ENCODE data around the gene COPB1.

Gene COPB1

DNA sequence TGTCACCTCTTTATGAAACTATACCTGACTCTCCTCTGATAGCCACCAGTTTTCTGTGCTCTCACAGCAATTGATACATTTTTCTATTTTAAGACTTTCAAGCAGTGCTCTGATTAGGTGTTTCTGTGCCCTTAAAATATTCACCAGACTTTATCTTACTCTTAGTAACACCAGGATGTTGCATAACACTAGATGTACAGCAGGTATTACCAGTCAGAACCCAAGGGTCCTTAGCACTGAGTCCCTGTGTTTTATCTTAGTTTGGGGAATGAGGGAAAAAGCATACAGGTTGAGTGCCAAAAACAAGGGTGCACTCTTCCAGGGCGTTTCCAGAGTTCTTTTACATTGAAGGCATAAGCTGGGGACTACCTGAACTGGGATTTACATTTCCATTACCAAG lies 51.4 kb downstream of the COPB1 start:
- H3K4me3 ChIP-seq (ENCODE audit: low read depth, low read length) = no peak overlapping the region
- no peak for DNase-seq (ENCODE audit: low read depth)
- TF ChIP-seq MYC (IDR thresholded peaks at IDR 0.05; ENCODE audit: low read depth, low read length) (no peak), POLR2A (IDR thresholded peaks at IDR 0.05; ENCODE audit: extremely low read depth, insufficient read length) (no peak)
- TF ChIP-seq, protein P1, sequence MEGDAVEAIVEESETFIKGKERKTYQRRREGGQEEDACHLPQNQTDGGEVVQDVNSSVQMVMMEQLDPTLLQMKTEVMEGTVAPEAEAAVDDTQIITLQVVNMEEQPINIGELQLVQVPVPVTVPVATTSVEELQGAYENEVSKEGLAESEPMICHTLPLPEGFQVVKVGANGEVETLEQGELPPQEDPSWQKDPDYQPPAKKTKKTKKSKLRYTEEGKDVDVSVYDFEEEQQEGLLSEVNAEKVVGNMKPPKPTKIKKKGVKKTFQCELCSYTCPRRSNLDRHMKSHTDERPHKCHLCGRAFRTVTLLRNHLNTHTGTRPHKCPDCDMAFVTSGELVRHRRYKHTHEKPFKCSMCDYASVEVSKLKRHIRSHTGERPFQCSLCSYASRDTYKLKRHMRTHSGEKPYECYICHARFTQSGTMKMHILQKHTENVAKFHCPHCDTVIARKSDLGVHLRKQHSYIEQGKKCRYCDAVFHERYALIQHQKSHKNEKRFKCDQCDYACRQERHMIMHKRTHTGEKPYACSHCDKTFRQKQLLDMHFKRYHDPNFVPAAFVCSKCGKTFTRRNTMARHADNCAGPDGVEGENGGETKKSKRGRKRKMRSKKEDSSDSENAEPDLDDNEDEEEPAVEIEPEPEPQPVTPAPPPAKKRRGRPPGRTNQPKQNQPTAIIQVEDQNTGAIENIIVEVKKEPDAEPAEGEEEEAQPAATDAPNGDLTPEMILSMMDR (IDR thresholded peaks at IDR 0.05; ENCODE audit: low read depth, low read length) = no peak
- TF ChIP-seq, protein P2, sequence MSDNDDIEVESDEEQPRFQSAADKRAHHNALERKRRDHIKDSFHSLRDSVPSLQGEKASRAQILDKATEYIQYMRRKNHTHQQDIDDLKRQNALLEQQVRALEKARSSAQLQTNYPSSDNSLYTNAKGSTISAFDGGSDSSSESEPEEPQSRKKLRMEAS (IDR thresholded peaks at IDR 0.05; ENCODE audit: low read depth, low read length) = no peak

DNA sequence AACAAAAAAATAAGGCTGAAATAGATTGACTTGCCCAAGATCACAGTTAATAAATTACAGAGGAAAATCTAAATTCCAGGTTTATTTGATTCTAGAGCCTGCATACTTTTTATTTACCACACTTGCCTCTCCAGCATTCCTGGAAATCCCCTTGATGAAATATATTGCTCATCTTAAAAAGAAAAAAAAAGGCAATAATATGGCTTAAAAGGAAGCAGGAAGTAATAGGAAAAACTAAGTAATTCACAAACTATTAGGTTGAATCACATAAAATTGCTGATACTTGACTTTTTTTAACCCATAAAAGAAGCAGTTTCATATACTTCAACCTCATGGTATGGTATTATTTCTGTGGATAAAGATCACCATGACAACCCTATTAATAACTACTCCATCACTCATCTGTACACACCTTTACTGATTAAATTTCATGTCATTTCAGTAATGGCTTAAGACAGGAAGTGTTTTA lies 52.9 kb downstream of the COPB1 start:
- no peak for TF ChIP-seq POLR2A (IDR thresholded peaks at IDR 0.05; ENCODE audit: extremely low read depth, insufficient read length)
- TF ChIP-seq MYC (IDR thresholded peaks at IDR 0.05; ENCODE audit: low read depth, low read length) = no peak
- TF ChIP-seq, protein P2 (IDR thresholded peaks at IDR 0.05; ENCODE audit: low read depth, low read length) = no peak
- TF ChIP-seq, protein P1 (IDR thresholded peaks at IDR 0.05; ENCODE audit: low read depth, low read length) = no peak
- no peak for DNase-seq (ENCODE audit: low read depth)
- H3K4me3 ChIP-seq (ENCODE audit: low read depth, low read length) = no peak overlapping the region

DNA sequence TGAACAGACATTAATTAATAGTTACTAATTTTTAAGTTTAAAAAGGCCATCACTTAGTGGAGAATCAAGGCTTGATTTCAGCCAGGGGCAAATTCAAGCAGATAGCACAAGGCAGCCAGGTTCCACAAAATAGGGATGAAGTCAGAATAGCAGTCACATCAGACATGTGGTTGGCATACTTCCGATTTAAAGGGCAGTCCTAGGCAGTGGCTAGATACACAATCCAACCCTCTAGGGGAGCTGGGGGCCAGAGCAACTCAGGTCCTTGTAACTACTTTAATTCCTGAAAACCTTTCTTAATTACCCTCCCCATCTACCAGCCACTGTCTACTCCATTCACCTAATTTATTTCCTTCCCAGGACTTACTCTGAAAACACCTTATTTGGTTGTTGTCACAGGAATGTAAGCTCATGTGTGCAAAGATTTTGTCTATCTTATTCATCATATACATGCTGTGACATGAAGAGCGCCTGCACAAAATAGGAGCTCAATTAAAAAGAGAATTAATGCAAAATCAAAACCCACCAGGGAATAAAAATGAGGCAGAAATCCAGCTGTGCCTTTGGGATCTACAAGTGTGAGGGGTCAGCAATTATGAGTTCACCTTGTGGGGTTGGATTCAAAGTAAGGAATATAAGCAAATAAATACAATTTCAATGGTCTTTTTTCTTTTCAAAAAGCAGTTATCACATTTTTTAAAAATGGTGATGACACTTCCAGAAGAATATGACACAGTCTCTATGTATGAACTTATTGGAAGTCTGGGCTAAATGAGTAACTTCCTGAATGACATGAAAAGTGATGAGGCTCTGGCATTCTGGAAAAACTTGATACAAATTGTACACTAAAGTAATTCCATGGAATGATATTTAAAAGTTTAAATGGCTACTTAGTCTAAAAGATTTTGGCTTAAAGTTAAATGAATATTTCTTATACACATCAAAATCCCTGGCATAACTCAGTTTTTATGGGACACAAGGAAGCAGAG lies 53.8 kb downstream of the COPB1 start:
- DNase-seq (ENCODE audit: low read depth) = no peak
- no peak for TF ChIP-seq MYC (IDR thresholded peaks at IDR 0.05; ENCODE audit: low read depth, low read length)
- no peak for TF ChIP-seq POLR2A (IDR thresholded peaks at IDR 0.05; ENCODE audit: extremely low read depth, insufficient read length)
- TF ChIP-seq, protein P2 (IDR thresholded peaks at IDR 0.05; ENCODE audit: low read depth, low read length) = no peak
- TF ChIP-seq, protein P1 (IDR thresholded peaks at IDR 0.05; ENCODE audit: low read depth, low read length) = no peak
- no peak overlapping the region for H3K4me3 ChIP-seq (ENCODE audit: low read depth, low read length)

DNA sequence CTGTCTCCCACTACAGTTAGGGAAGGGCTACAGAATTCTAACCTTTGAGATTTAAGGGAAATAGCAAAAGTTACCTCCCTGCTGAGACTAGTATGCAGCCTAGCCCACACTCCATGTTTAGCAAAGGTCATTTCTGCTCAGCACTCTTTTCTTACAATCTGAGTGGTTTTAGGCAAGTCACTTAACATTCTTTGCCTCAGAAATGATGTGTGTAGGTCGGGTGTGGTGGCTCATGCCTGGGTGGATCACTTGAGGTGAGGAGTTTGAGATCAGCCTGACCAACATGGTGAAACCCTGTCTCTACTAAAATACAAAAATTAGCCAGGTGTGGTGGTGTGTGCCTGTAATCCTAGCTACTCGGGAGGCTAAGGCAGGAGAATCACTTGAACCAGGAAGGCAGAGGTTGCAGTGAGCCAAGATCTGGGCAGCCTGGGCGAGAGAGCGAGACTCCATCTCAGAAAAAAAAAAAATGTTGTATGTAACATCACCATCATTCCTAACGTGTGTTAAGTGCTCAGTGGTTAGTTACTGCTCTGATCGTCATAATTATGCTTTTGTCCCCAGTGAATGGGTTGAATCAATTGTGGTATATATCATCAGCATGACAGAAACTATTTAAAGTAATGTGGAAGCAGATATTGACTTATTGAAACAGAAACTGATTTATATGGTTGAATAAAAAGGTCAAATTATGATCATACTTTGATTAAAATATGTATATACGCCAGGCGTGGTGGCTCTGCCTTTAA lies 55.0 kb downstream of the COPB1 start:
- no peak for DNase-seq (ENCODE audit: low read depth)
- TF ChIP-seq MYC (IDR thresholded peaks at IDR 0.05; ENCODE audit: low read depth, low read length) = no peak
- no peak for TF ChIP-seq POLR2A (IDR thresholded peaks at IDR 0.05; ENCODE audit: extremely low read depth, insufficient read length)
- TF ChIP-seq, protein P2 (IDR thresholded peaks at IDR 0.05; ENCODE audit: low read depth, low read length) = no peak
- TF ChIP-seq, protein P1 (IDR thresholded peaks at IDR 0.05; ENCODE audit: low read depth, low read length) = no peak
- no peak overlapping the region for H3K4me3 ChIP-seq (ENCODE audit: low read depth, low read length)

DNA sequence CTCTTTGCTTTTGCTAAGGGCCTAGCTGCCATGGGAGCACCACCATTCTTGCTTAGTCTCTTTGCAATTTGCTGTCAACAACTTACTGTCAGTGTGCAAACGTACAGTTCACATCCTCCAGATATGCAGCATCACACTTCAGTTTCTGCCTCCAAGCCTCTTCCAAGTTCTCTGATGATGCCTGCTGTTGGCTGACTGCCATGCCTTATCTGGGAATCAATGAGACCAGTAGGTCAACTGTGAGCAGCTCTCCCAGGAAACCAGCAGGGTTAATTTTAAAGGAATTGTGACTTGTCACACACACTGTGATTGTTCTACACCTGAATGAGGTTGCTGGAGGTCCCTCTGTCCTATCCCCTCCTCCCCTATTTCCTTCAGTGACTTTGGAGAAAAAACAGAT lies 56.0 kb downstream of the COPB1 start:
- TF ChIP-seq POLR2A (IDR thresholded peaks at IDR 0.05; ENCODE audit: extremely low read depth, insufficient read length) = no peak
- TF ChIP-seq MYC (IDR thresholded peaks at IDR 0.05; ENCODE audit: low read depth, low read length) = no peak
- TF ChIP-seq, protein P1 (IDR thresholded peaks at IDR 0.05; ENCODE audit: low read depth, low read length) = no peak
- DNase-seq (ENCODE audit: low read depth) = no peak
- no peak overlapping the region for H3K4me3 ChIP-seq (ENCODE audit: low read depth, low read length)
